ENCODE measurements around the gene NUP160. TPM values are rescaled to one million over a fixed set of nuclear protein-coding genes. Genes with fewer than 3 reads are reported as not detected.
A peak's percentile ranks its signal among the peaks of the same experiment; 100 is the strongest.
"Not testable (repeated sequence)": the region's sequence is repeated elsewhere in the genome, so short reads cannot be mapped to it uniquely, and the experiment has no call there.

Gene NUP160
- total and polyA plus RNA-seq, 3 experiments from 2014 or later: 30.0 to 69.9 (median 65.1) TPM

DNA sequence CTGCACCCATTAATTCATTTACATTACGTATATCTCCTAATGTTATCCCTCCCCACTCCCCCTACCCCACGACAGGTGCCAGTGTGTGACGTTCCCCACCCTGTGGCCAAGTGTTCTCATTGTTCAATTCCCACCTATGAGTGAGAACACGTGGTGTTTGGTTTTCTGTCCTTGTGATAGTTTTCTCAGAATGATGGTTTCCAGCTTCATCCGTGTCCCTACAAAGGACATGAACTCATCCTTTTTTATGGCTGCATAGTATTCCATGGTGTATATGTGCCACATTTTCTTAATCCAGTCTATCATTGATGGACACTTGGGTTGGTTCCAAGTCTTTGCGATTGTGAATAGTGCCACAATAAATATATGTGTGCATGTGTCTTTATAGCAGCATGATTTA is 25.5 kb downstream of the NUP160 start:
- POLR2A ChIA-PET; H3K4me3 Mint-ChIP-seq; H3K4me1 ChIP-seq (ENCODE audit: insufficient read depth, low read length); H3K4me1 Mint-ChIP-seq; DNase-seq; CTCF ChIA-PET; H3K9me3 ChIP-seq (ENCODE audit: low read length); H3K4me3 ChIP-seq (ENCODE audit: low read length); H3K27ac ChIP-seq (ENCODE audit: low read depth, low read length); H3K27me3 ChIP-seq (ENCODE audit: insufficient read depth, low read length, poor library complexity, severe bottlenecking); H3K27ac Mint-ChIP-seq; H3K9me3 Mint-ChIP-seq; H3K27me3 Mint-ChIP-seq: not testable (repeated sequence)
- peaks cover 19 to 73% (median 28%) of the 10 kb centered on the region in 3 donors for H3K36me3 Mint-ChIP-seq
- peaks cover 12% of the 10 kb centered on the region for H3K36me3 ChIP-seq (ENCODE audit: insufficient read depth, low read length)

- ChIA-PET POLR2A (interaction anchor here (0.6 kb wide), 1 partner anchor 11 kb away, joined by 5 read pairs; no protein-coding TSS in a partner anchor), CTCF (no interaction called here)
- no peaks in the 10 kb centered on the region for H3K4me1 ChIP-seq (ENCODE audit: insufficient read depth, low read length)
- Mint-ChIP-seq H3K27me3 (no peaks in the 10 kb centered on the region), H3K4me3 (no peak overlapping the region), H3K27ac (peak overlapping the region in 1 of 8 donors; percentile 17), H3K36me3 (peaks cover 19 to 75% (median 30%) of the 10 kb centered on the region in 3 donors), H3K4me1 (no peaks in the 10 kb centered on the region), H3K9me3 (no peaks in the 10 kb centered on the region)
- no peak overlapping the region for H3K4me3 ChIP-seq (ENCODE audit: low read length)
- no peak overlapping the region for H3K27ac ChIP-seq (ENCODE audit: low read depth, low read length)
- peaks cover 18% of the 10 kb centered on the region for H3K36me3 ChIP-seq (ENCODE audit: insufficient read depth, low read length)
- H3K9me3 ChIP-seq (ENCODE audit: low read length): no peaks in the 10 kb centered on the region
- H3K27me3 ChIP-seq (ENCODE audit: insufficient read depth, low read length, poor library complexity, severe bottlenecking): no peaks in the 10 kb centered on the region
- no peak for DNase-seq
Observed at GRCh38 chr11:47819743-47820142, 28.4 kb downstream of the NUP160 start.

DNA sequence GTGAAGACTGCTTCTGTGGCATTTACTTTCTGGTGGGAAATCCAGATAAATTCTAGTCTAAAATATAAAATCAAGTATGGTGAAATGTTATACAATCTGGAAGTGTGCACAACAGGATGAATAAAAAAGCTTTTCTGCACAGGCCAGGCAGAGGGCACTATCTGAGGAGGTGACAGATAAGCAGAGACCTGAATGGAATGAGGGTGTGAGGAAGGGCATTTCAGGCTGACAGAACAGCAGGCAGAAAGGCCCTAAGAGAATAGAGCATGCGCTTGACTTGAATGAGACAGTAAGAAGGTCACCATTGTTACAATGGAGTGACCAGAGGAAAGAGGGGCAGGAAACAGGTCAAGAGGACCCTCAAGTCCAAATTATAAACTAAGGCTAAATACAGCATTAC is 47.4 kb downstream of the NUP160 start:
- ChIA-PET POLR2A (no interaction called here), CTCF (no interaction called here)
- no peaks in the 10 kb centered on the region for H3K27me3 Mint-ChIP-seq
- DNase-seq: no peak
- H3K36me3 Mint-ChIP-seq: peaks cover 7 to 78% (median 15%) of the 10 kb centered on the region in 3 donors
- H3K4me3 Mint-ChIP-seq: no peak overlapping the region
- H3K27ac Mint-ChIP-seq: peak overlapping the region in 1 of 8 donors; percentile 2
- no peak overlapping the region for H3K27ac ChIP-seq (ENCODE audit: low read depth, low read length)
- no peaks in the 10 kb centered on the region for H3K27me3 ChIP-seq (ENCODE audit: insufficient read depth, low read length, poor library complexity, severe bottlenecking)
- no peaks in the 10 kb centered on the region for H3K9me3 Mint-ChIP-seq
- H3K4me1 Mint-ChIP-seq: peaks cover 2 to 10% (median 6%) of the 10 kb centered on the region in 3 donors
- H3K4me1 ChIP-seq (ENCODE audit: insufficient read depth, low read length): no peaks in the 10 kb centered on the region
- no peaks in the 10 kb centered on the region for H3K9me3 ChIP-seq (ENCODE audit: low read length)
- H3K36me3 ChIP-seq (ENCODE audit: insufficient read depth, low read length): peaks cover 23% of the 10 kb centered on the region
- no peak overlapping the region for H3K4me3 ChIP-seq (ENCODE audit: low read length)

DNA sequence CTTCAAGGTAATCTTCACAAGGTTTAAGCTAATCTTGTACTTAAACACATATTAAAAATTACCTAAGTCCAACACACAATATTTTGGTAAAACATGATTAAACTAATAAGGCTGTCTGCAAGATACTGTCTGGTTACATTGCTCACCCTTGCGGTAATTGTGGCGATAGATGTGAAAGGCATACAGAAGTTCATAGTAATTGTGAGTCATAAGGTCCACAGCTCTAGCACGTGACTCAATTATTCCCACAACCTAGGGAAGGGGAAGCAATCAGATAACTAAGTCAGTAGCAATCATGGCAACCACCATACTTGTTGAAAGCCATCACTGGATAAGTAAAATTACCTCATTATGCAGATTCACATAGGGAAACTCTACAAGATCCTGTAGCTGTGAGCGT is 50.5 kb downstream of the NUP160 start:
- H3K27ac ChIP-seq (ENCODE audit: low read depth, low read length): no peak overlapping the region
- Mint-ChIP-seq H3K4me3 (no peak overlapping the region), H3K9me3 (no peaks in the 10 kb centered on the region), H3K27me3 (no peaks in the 10 kb centered on the region), H3K36me3 (peaks cover 10 to 83% (median 17%) of the 10 kb centered on the region in 3 donors), H3K4me1 (peaks cover 2 to 10% (median 6%) of the 10 kb centered on the region in 3 donors), H3K27ac (peak overlapping the region in 3 of 8 donors; percentile 4 to 69 (median 29))
- H3K27me3 ChIP-seq (ENCODE audit: insufficient read depth, low read length, poor library complexity, severe bottlenecking): no peaks in the 10 kb centered on the region
- POLR2A ChIA-PET: interaction anchor here (1.0 kb wide), 1 partner anchor 30 kb away, joined by 3 read pairs; the partner anchor contains the start of gene FNBP4
- CTCF ChIA-PET: no interaction called here
- no peaks in the 10 kb centered on the region for H3K9me3 ChIP-seq (ENCODE audit: low read length)
- H3K36me3 ChIP-seq (ENCODE audit: insufficient read depth, low read length): peaks cover 27% of the 10 kb centered on the region
- no peak for DNase-seq
- no peaks in the 10 kb centered on the region for H3K4me1 ChIP-seq (ENCODE audit: insufficient read depth, low read length)
- H3K4me3 ChIP-seq (ENCODE audit: low read length): no peak overlapping the region

DNA sequence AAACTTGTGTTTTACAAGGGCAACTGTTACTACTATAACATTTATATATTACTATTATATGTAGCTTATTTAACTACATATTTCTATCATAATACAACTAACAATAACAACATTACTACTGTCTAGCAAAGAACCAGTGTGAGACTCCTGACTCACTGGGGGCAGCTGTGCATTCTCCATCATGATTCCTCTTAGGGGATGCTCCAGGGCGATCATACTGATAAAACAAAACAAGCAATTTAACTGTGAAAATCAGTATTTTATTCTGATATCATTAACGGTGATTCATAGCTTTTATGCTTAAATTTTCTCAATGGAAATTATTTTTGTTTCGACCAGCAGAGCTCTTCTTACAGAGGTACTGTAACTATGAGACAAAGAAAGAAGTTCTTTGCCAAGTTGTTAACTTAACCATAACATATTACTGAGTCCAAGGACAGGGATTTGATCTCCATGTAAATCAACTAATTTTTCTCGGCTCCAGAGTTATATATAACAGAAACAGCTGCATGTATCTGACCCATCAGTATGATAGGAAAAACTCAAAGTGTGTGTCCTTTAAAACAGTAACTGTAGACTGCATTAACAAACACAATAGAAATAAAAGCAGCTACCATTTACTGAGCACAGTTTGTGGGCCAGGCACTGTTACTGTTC is 56.2 kb downstream of the NUP160 start:
- Histone ChIP-seq H3K4me3 (ENCODE audit: low read length) (no peak overlapping the region), H3K36me3 (ENCODE audit: insufficient read depth, low read length) (peaks cover 26% of the 10 kb centered on the region), H3K27me3 (ENCODE audit: insufficient read depth, low read length, poor library complexity, severe bottlenecking) (no peaks in the 10 kb centered on the region), H3K9me3 (ENCODE audit: low read length) (no peaks in the 10 kb centered on the region), H3K27ac (ENCODE audit: low read depth, low read length) (no peak overlapping the region), H3K4me1 (ENCODE audit: insufficient read depth, low read length) (no peaks in the 10 kb centered on the region)
- Mint-ChIP-seq H3K36me3 (peaks cover 7 to 86% (median 21%) of the 10 kb centered on the region in 3 donors), H3K27ac (no peak overlapping the region), H3K27me3 (no peaks in the 10 kb centered on the region), H3K9me3 (no peaks in the 10 kb centered on the region), H3K4me3 (no peak overlapping the region), H3K4me1 (no peaks in the 10 kb centered on the region)
- no peak for DNase-seq
- CTCF ChIA-PET: no interaction called here
- POLR2A ChIA-PET: no interaction called here

GRCh38 chr11:47790017-47790416 is 58.1 kb downstream of the NUP160 start:
- H3K4me3 ChIP-seq (ENCODE audit: low read length); H3K4me3 Mint-ChIP-seq; DNase-seq; H3K4me1 Mint-ChIP-seq; POLR2A ChIA-PET; H3K9me3 ChIP-seq (ENCODE audit: low read length); H3K27me3 ChIP-seq (ENCODE audit: insufficient read depth, low read length, poor library complexity, severe bottlenecking); H3K27ac ChIP-seq (ENCODE audit: low read depth, low read length); H3K27me3 Mint-ChIP-seq; H3K9me3 Mint-ChIP-seq; H3K4me1 ChIP-seq (ENCODE audit: insufficient read depth, low read length): not testable (repeated sequence)
- CTCF ChIA-PET: interaction anchor here (1.2 kb wide), 1 partner anchor 41 kb away, joined by 3 read pairs; no protein-coding TSS in a partner anchor
- H3K36me3 ChIP-seq (ENCODE audit: insufficient read depth, low read length): peaks cover 38% of the 10 kb centered on the region
- Mint-ChIP-seq H3K36me3 (peaks cover 12 to 85% (median 27%) of the 10 kb centered on the region in 3 donors), H3K27ac (peak overlapping the region in 1 of 8 donors; percentile 23)

DNA sequence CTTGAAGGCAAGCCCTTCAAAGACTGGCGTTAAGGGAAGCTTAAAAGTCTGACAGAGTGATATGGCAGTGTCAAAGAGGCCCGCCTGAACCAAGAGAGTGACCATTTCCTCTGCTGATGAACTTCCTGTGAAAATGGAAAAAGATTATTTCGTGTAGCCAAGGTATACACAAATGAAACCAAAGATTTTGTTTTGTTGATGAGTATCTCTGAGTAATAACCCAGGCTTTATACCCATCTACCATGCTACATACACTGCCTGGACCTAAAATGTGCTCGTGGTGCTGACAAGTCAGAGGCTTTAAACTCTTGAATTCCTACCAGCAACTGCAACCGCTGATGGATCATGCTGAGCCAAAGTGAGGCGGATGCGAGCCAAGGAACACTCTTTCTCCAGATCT is 60.0 kb downstream of the NUP160 start:
- Histone ChIP-seq H3K27ac (ENCODE audit: low read depth, low read length) (no peak overlapping the region), H3K4me3 (ENCODE audit: low read length) (no peak overlapping the region), H3K27me3 (ENCODE audit: insufficient read depth, low read length, poor library complexity, severe bottlenecking) (no peaks in the 10 kb centered on the region), H3K9me3 (ENCODE audit: low read length) (no peaks in the 10 kb centered on the region), H3K4me1 (ENCODE audit: insufficient read depth, low read length) (no peaks in the 10 kb centered on the region), H3K36me3 (ENCODE audit: insufficient read depth, low read length) (peaks cover 44% of the 10 kb centered on the region)
- CTCF ChIA-PET: no interaction called here
- H3K9me3 Mint-ChIP-seq: no peaks in the 10 kb centered on the region
- H3K27me3 Mint-ChIP-seq: no peaks in the 10 kb centered on the region
- no peak for DNase-seq
- no peaks in the 10 kb centered on the region for H3K4me1 Mint-ChIP-seq
- H3K4me3 Mint-ChIP-seq: no peak overlapping the region
- peaks cover 9 to 90% (median 28%) of the 10 kb centered on the region in 3 donors for H3K36me3 Mint-ChIP-seq
- POLR2A ChIA-PET: no interaction called here
- peak overlapping the region in 1 of 8 donors; percentile 70 for H3K27ac Mint-ChIP-seq

GRCh38 chr11:47786373-47786772 is 61.8 kb downstream of the NUP160 start:
- Mint-ChIP-seq H3K9me3 (no peaks in the 10 kb centered on the region), H3K36me3 (peaks cover 5 to 87% (median 24%) of the 10 kb centered on the region in 3 donors), H3K27ac (peak overlapping the region in 3 of 8 donors; percentile 35 to 73 (median 43)), H3K4me3 (no peak overlapping the region), H3K27me3 (no peaks in the 10 kb centered on the region), H3K4me1 (no peaks in the 10 kb centered on the region)
- Histone ChIP-seq H3K27me3 (ENCODE audit: insufficient read depth, low read length, poor library complexity, severe bottlenecking) (no peaks in the 10 kb centered on the region), H3K27ac (ENCODE audit: low read depth, low read length) (no peak overlapping the region), H3K4me1 (ENCODE audit: insufficient read depth, low read length) (no peaks in the 10 kb centered on the region), H3K9me3 (ENCODE audit: low read length) (no peaks in the 10 kb centered on the region), H3K36me3 (ENCODE audit: insufficient read depth, low read length) (peaks cover 36% of the 10 kb centered on the region), H3K4me3 (ENCODE audit: low read length) (no peak overlapping the region)
- DNase-seq: no peak
- ChIA-PET POLR2A (interaction anchor here (0.6 kb wide), 1 partner anchor 21 kb away, joined by 3 read pairs; no protein-coding TSS in a partner anchor), CTCF (no interaction called here)

Data from CD8-positive, alpha-beta memory T cell (primary cell).